Spleen (tissue), 7 donors: Measurements from ENCODE around the gene MTFMT.

ENCODE experiments used
- POLR2A ChIP-seq, 3 donors: fragments of 450-650 bp; IDR thresholded peaks; one replicate each; pipeline ENCODE4 v1.5.1; 2017; ENCODE audit warnings: antibody characterized with exemption in 3 of 3, mild to moderate bottlenecking in 1 of 3
- POLR2AphosphoS5 ChIP-seq, 3 donors: sonication (generic); formaldehyde crosslinking; IDR thresholded peaks; one replicate each; pipeline ENCODE4 v1.5.1; 2017; ENCODE audit warnings: antibody characterized with exemption in 3 of 3
- TF ChIP-seq, protein P1 (sequence below), 11 experiments: fragments of 200-600 bp in 7 of 11; fragments of 450-650 bp in 4 of 11; sonication (generic) in 4 of 11; IDR thresholded peaks in 8 of 11; conservative IDR thresholded peaks in 3 of 11; 1 replicate in 7 of 11; 2 replicates in 4 of 11; pipeline versions ENCODE4 v1.4.0 to v1.8.0; 2016 to 2021; ENCODE audit warnings: antibody characterized with exemption in 11 of 11, inconsistent platforms in 4 of 11, mild to moderate bottlenecking in 1 of 11
- donor health status: DM: no; HTN: no; CAD: no; lungs with moderate emphysema.
- donor health status: DM: no; HTN: no; CAD: no.
- donor health status: DM: no; HTN: no; CAD: no.

DNA sequence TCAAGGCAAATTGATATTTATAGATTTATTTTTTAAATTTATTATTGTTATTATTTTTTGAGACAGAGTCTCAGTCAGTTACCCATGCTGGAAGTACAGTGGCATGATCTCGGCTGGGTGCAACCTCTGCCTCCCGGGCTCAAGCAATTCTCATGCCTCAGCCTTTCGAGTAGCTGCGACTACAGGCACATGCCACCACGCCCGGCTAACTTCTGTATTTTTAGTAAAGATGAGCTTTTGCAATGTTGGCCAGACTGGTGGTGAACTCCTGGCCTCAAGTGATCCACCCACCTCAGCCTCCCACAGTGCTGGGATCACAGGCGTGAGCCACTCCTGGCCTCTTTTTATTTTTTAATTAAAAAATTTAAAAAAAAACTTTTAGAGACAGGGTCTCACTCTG lies 58.7 kb downstream of the MTFMT start:
- TF ChIP-seq, protein P1, sequence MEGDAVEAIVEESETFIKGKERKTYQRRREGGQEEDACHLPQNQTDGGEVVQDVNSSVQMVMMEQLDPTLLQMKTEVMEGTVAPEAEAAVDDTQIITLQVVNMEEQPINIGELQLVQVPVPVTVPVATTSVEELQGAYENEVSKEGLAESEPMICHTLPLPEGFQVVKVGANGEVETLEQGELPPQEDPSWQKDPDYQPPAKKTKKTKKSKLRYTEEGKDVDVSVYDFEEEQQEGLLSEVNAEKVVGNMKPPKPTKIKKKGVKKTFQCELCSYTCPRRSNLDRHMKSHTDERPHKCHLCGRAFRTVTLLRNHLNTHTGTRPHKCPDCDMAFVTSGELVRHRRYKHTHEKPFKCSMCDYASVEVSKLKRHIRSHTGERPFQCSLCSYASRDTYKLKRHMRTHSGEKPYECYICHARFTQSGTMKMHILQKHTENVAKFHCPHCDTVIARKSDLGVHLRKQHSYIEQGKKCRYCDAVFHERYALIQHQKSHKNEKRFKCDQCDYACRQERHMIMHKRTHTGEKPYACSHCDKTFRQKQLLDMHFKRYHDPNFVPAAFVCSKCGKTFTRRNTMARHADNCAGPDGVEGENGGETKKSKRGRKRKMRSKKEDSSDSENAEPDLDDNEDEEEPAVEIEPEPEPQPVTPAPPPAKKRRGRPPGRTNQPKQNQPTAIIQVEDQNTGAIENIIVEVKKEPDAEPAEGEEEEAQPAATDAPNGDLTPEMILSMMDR (IDR thresholded peaks at IDR 0.05 in 8 of 11, conservative IDR thresholded peaks at IDR 0.05 in 3 of 11): no peak
- TF ChIP-seq POLR2A (IDR thresholded peaks at IDR 0.05): no peak
- no peak for TF ChIP-seq POLR2AphosphoS5 (IDR thresholded peaks at IDR 0.05)
